Measurements from ENCODE around the gene DENND1B. TPM values are rescaled to one million over a fixed set of nuclear protein-coding genes. Genes with fewer than 3 reads are reported as not detected.

Gene DENND1B
- total and polyA plus RNA-seq, 2 of the 8 experiments (the other 6 are each of a cell fraction or from before 2014, with no cell fraction given), result 0.74 to 3.3 TPM

DNA sequence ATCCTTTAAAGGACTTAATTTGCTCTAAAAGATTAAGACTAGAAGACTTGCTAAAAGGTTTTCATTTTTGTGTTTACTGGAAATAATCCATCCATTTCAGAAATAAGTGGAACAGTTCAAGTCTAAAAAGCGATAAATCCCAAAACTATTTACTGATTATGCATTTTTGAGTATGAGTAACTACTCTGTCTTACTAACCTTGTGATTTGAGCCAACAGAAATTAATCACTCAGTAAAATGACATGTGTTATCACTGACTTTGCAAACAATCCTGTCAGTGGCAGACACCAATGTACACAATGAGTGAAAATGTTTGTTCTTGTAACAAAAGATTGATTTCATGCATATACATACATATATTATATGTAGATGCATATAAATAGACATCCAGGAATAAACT lies 218.0 kb downstream of the DENND1B start:
- 96% methylated on average over 1 of the region's 1 CpG; no CpG with 5 or more reads in 1 of the 2 experiments for WGBS, 2 experiments (ENCODE audit: extremely low coverage in 1 of 2, insufficient coverage in 1 of 2, insufficient read length in 1 of 2, insufficient replicate concordance in 2 of 2, low coverage in 1 of 2, low lambda C conversion rate in 2 of 2, missing lambda C conversion rate in 1 of 2)
- Histone ChIP-seq H3K4me3 (ENCODE audit: extremely low read depth in 1 of 4, insufficient read depth in 2 of 4, low read depth in 3 of 4, low read length in 4 of 4) (no peak overlapping the region), H3K9me3 (ENCODE audit: insufficient read depth in 2 of 2, low read depth in 1 of 2, low read length in 1 of 2) (no peaks in the 10 kb centered on the region), H2BK12ac (ENCODE audit: low read depth, low read length) (no peak overlapping the region), H3K14ac (ENCODE audit: insufficient read length) (no peak overlapping the region), H3K4ac (replicated peaks; ENCODE audit: insufficient read length, low read depth, low read length) (no peak overlapping the region), H3K4me2 (ENCODE audit: insufficient read depth in 1 of 2, low read depth in 2 of 2, low read length in 2 of 2) (no peak overlapping the region), H3K27ac (ENCODE audit: low read depth, low read length) (no peak overlapping the region), H4K91ac (replicated peaks; ENCODE audit: insufficient read length, low read length) (no peak overlapping the region), H4K8ac (ENCODE audit: extremely low read depth, insufficient read depth, low read length) (no peak overlapping the region), H3K79me2 (ENCODE audit: control insufficient read depth in 1 of 2, insufficient read depth in 2 of 2, low read length in 2 of 2) (no peaks in the 10 kb centered on the region), H3K18ac (ENCODE audit: extremely low read depth, low read length) (no peak overlapping the region), H3K36me3 (ENCODE audit: control insufficient read depth in 2 of 4, insufficient read depth in 4 of 4, low read length in 3 of 4) (no peaks in the 10 kb centered on the region), H3K4me1 (replicated peaks in 1 of 4; ENCODE audit: control insufficient read depth in 3 of 4, insufficient read depth in 4 of 4, low read length in 3 of 4) (no peaks in the 10 kb centered on the region), H2BK120ac (replicated peaks; ENCODE audit: low read depth, low read length) (no peak overlapping the region), H2BK5ac (ENCODE audit: low read depth, low read length) (no peak overlapping the region), H3K23me2 (ENCODE audit: low read depth, low read length) (no peaks in the 10 kb centered on the region; the same call in 1 of the 2 replicates), H2BK20ac (ENCODE audit: low read length) (no peak overlapping the region), H2AK5ac (ENCODE audit: low read depth, low read length) (no peak overlapping the region), H2AFZ (ENCODE audit: low read length) (no peak overlapping the region), H4K20me1 (replicated peaks in 1 of 2; ENCODE audit: control insufficient read depth in 1 of 2, insufficient read depth in 2 of 2, low read length in 2 of 2) (no peaks in the 10 kb centered on the region), H3K79me1 (ENCODE audit: low read depth, low read length) (no peaks in the 10 kb centered on the region), H3K56ac (replicated peaks; ENCODE audit: insufficient read length, low read depth, low read length) (no peak overlapping the region), H3K23ac (ENCODE audit: insufficient read length) (no peak overlapping the region), H3K9ac (replicated peaks in 1 of 4; ENCODE audit: extremely low read depth in 1 of 4, low read depth in 3 of 4, low read length in 3 of 4) (no peak overlapping the region), H3K27me3 (replicated peaks in 1 of 4; ENCODE audit: control insufficient read depth in 3 of 4, extremely low read depth in 1 of 4, insufficient read depth in 3 of 4, low read length in 3 of 4) (no peaks in the 10 kb centered on the region), H2BK15ac (ENCODE audit: low read length) (no peak overlapping the region), H4K5ac (ENCODE audit: insufficient read length, low read depth, low read length) (no peak overlapping the region)
- ChIA-PET CTCF (ENCODE audit: partially characterized antibody) (no interaction called here), POLR2A (ENCODE audit: partially characterized antibody) (no interaction called here)
- FAIRE-seq, result no peak
- TF ChIP-seq CHD2 (IDR thresholded peaks at IDR 0.05; ENCODE audit: low read length) (no peak), CBX8 (IDR thresholded peaks at IDR 0.05; ENCODE audit: borderline replicate concordance, low read depth, low read length) (no peak), YY1 (IDR thresholded peaks at IDR 0.05; ENCODE audit: low read depth, low read length) (no peak), TBP (IDR thresholded peaks at IDR 0.05; ENCODE audit: low read depth, low read length) (no peak), SIN3A (conservative IDR thresholded peaks at IDR 0.05 in 1 of 2, IDR thresholded peaks at IDR 0.05 in 1 of 2; ENCODE audit: low read depth in 1 of 2, low read length in 2 of 2) (no peak), SAP30 (IDR thresholded peaks at IDR 0.05; ENCODE audit: insufficient read depth, insufficient replicate concordance, low read length) (no peak), ATF2 (IDR thresholded peaks at IDR 0.05; ENCODE audit: low read length) (no peak), TEAD4 (IDR thresholded peaks at IDR 0.05; ENCODE audit: low read depth, low read length) (no peak), KDM4A (IDR thresholded peaks at IDR 0.05; ENCODE audit: low read depth, low read length, severe bottlenecking) (no peak), BACH1 (IDR thresholded peaks at IDR 0.05; ENCODE audit: low read length) (no peak), KDM5A (IDR thresholded peaks at IDR 0.05; ENCODE audit: low read length) (no peak), SUZ12 (IDR thresholded peaks at IDR 0.05; ENCODE audit: low read length) (no peak)
- no peak for DNase-seq (ENCODE audit: low read depth in 1 of 2, low spot score in 2 of 2)

Measured in H1 (cell line).